ENCODE data around the gene LEFTY1.
"Not testable (repeated sequence)": the region's sequence is repeated elsewhere in the genome, so short reads cannot be mapped to it uniquely, and the experiment has no call there.

LEFTY1 gene

GRCh38 chr1:225840713-225841112, 48.2 kb downstream of the LEFTY1 start:
- no peaks in the 10 kb centered on the region for H3K9me3 ChIP-seq (ENCODE audit: insufficient read depth, low read length)
- no peak overlapping the region for H3K4me3 ChIP-seq (ENCODE audit: low read length)
- H2AFZ ChIP-seq (ENCODE audit: low read depth, low read length): no peak overlapping the region
- no peaks in the 10 kb centered on the region for H4K20me1 ChIP-seq (ENCODE audit: insufficient read depth, low read length)
- no peak overlapping the region for H3K4me2 ChIP-seq (ENCODE audit: low read length)
- H3K27ac ChIP-seq (ENCODE audit: low read length): no peak overlapping the region
- no peaks in the 10 kb centered on the region for H3K4me1 ChIP-seq (ENCODE audit: low read length)
- H3K9ac ChIP-seq (ENCODE audit: low read length): no peak overlapping the region
- H3K27me3 ChIP-seq (ENCODE audit: low read depth, low read length): no peaks in the 10 kb centered on the region
- no peaks in the 10 kb centered on the region for H3K36me3 ChIP-seq (replicated peaks; ENCODE audit: low read depth, low read length)
- no peaks in the 10 kb centered on the region for H3K79me2 ChIP-seq (ENCODE audit: low read length)
- no peak for TF ChIP-seq EZH2phosphoT487 (IDR thresholded peaks at IDR 0.05; ENCODE audit: low read depth)

- H3K79me2 ChIP-seq (ENCODE audit: low read length): no peaks in the 10 kb centered on the region
- H3K4me2 ChIP-seq (ENCODE audit: low read length): no peak overlapping the region
- H3K36me3 ChIP-seq (replicated peaks; ENCODE audit: low read depth, low read length): no peaks in the 10 kb centered on the region
Observed at GRCh38 chr1:225840223-225840610, 48.7 kb downstream of the LEFTY1 start.

GRCh38 chr1:225838793-225839192, 50.2 kb downstream of the LEFTY1 start:
- Histone ChIP-seq H3K4me1 (ENCODE audit: low read length) (no peaks in the 10 kb centered on the region), H3K4me2 (ENCODE audit: low read length) (no peak overlapping the region), H2AFZ (ENCODE audit: low read depth, low read length) (no peak overlapping the region), H3K27ac (ENCODE audit: low read length) (no peak overlapping the region), H3K9ac (ENCODE audit: low read length) (no peak overlapping the region), H3K4me3 (ENCODE audit: low read length) (no peak overlapping the region), H3K27me3 (ENCODE audit: low read depth, low read length) (no peaks in the 10 kb centered on the region), H3K36me3 (replicated peaks; ENCODE audit: low read depth, low read length) (no peaks in the 10 kb centered on the region), H4K20me1 (ENCODE audit: insufficient read depth, low read length) (no peaks in the 10 kb centered on the region), H3K79me2 (ENCODE audit: low read length) (no peaks in the 10 kb centered on the region), H3K9me3 (ENCODE audit: insufficient read depth, low read length) (no peaks in the 10 kb centered on the region)
- TF ChIP-seq CTCF (IDR thresholded peaks at IDR 0.05; ENCODE audit: low read depth, low read length): no peak
- no peak for TF ChIP-seq EZH2phosphoT487 (IDR thresholded peaks at IDR 0.05; ENCODE audit: low read depth)

More at GRCh38 chr1:225840223-225840610, 48.7 kb downstream of the LEFTY1 start:
- TF ChIP-seq CTCF (IDR thresholded peaks at IDR 0.05; ENCODE audit: low read depth, low read length): no peak
- no peak for TF ChIP-seq EZH2phosphoT487 (IDR thresholded peaks at IDR 0.05; ENCODE audit: low read depth)
- Histone ChIP-seq H3K27ac (ENCODE audit: low read length) (no peak overlapping the region), H3K9me3 (ENCODE audit: insufficient read depth, low read length) (no peaks in the 10 kb centered on the region), H4K20me1 (ENCODE audit: insufficient read depth, low read length) (no peaks in the 10 kb centered on the region), H3K27me3 (ENCODE audit: low read depth, low read length) (no peaks in the 10 kb centered on the region), H2AFZ (ENCODE audit: low read depth, low read length) (no peak overlapping the region), H3K4me1 (ENCODE audit: low read length) (no peaks in the 10 kb centered on the region), H3K4me3 (ENCODE audit: low read length) (no peak overlapping the region), H3K9ac (ENCODE audit: low read length) (no peak overlapping the region)

DNA sequence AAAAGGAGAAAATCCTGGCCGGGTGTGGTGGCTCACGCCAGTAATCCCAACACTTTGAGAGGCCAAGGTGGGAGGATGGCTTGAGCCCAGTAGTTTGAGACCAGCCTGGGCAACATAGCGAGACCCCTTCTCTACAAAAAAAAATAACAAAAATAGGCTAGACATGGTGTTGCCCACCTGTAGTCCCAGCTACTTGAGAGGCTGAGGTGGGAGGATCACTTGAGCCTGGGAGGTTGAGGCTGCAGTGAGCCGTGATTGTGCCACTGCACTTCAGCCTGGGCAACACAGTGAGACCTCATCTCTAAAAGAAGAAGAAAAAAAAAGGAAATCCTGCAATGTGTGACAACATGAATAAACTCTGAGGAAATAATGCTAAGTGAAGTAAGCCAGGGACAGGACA, 52.6 kb downstream of the LEFTY1 start:
- H3K36me3 ChIP-seq (replicated peaks; ENCODE audit: low read depth, low read length); H2AFZ ChIP-seq (ENCODE audit: low read depth, low read length); H3K4me3 ChIP-seq (ENCODE audit: low read length); H3K4me1 ChIP-seq (ENCODE audit: low read length); H3K9ac ChIP-seq (ENCODE audit: low read length); H3K9me3 ChIP-seq (ENCODE audit: insufficient read depth, low read length); H3K27me3 ChIP-seq (ENCODE audit: low read depth, low read length); H3K27ac ChIP-seq (ENCODE audit: low read length); H3K4me2 ChIP-seq (ENCODE audit: low read length); H3K79me2 ChIP-seq (ENCODE audit: low read length); H4K20me1 ChIP-seq (ENCODE audit: insufficient read depth, low read length): not testable (repeated sequence)
